GM21390 (cell line): ENCODE data around the gene NPAS3.

Experiments used
- ATAC-seq: cut with Tn5 transposase; IDR thresholded peaks from one replicate; pipeline ENCODE4 v1.9.1; 2021; ENCODE audit not compliant: unreplicated experiment

The NPAS3 gene

GRCh38 chr14:33728010-33728498 is 789.4 kb downstream of the NPAS3 start:
- ATAC-seq, result no peak

GRCh38 chr14:33730156-33730555 is 791.5 kb downstream of the NPAS3 start:
- no peak for ATAC-seq

DNA sequence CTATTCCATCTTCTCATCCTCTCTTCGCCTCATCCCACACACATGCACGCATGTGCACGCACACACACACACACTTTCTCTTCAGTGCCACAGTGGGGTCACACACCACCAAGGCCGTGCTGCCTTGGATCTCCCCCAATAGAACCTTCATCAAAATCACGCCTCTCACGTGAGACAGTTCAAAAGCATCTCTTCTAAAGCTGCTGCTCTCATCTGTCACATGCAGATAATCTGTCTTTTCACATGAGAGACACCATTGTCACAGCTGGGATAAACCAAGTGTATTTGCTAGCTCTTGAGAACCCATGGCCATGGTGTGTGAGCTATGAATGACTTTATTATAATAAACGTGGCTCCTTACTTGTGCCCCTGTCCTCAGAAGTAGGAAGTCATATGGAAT is 793.5 kb downstream of the NPAS3 start:
- ATAC-seq, result no peak

- ATAC-seq, result no peak
These were observed 794.6 kb downstream of the NPAS3 start for GRCh38 chr14:33733310-33733709.

DNA sequence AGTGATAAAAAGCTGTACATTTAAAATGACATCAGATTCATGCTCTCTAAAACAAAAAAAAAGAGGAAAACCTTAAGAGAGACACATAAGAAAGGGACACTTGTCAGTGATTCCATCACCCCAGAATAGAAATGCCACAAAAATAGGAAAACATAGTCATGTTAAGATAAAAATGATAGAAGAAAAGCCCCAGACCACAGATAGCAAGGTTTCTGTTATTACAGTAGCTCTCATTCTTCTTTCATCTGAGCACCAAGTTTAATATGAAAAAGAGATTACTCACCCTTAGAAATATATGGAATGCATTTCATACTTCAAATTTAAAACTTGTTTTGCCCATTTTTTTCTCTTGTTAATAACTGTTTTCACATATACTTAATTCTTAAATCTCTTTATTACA is 795.0 kb downstream of the NPAS3 start:
- no peak for ATAC-seq

- ATAC-seq, result no peak
These were observed 795.7 kb downstream of the NPAS3 start for GRCh38 chr14:33734387-33734786.

GRCh38 chr14:33736299-33736825 is 797.7 kb downstream of the NPAS3 start:
- no peak for ATAC-seq

- no peak for ATAC-seq
These were observed 798.3 kb downstream of the NPAS3 start for GRCh38 chr14:33736979-33737378.

DNA sequence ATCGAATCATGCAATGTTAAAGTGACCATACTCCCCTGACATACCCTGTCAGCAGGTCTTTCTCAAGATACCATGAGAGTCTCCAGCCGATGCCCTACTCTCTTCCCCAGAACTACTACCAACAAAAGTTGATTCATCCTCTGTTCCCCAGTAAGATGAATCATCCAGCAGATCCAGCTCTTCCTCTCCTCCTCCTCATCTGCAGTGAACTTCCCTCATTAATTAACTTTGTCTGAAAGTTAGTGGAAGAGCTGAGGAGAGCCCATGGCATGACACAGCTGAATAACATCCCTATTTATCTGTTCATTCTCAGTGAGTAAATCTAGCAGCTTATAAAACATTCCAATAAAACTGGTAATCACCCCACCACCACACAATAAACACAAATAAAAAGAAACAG is 798.8 kb downstream of the NPAS3 start:
- no peak for ATAC-seq

DNA sequence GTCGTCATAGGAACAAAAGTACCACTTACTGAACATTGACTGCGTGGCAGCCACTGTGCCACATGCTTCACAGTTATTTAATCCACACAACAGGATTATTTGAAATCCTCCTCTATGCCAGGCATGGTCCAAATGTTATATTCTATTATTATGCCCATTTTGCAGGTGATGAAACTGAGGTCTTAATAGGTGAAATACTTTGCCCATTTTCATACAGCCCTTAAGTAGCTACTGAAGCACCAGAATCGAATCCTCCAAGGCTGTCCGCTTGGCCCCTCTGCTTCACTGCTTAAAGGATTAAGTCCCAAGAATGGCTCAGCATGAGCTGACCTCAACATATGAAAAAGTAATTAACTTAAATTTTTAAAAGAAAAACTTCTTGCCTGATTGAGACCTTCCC is 799.4 kb downstream of the NPAS3 start:
- no peak for ATAC-seq

DNA sequence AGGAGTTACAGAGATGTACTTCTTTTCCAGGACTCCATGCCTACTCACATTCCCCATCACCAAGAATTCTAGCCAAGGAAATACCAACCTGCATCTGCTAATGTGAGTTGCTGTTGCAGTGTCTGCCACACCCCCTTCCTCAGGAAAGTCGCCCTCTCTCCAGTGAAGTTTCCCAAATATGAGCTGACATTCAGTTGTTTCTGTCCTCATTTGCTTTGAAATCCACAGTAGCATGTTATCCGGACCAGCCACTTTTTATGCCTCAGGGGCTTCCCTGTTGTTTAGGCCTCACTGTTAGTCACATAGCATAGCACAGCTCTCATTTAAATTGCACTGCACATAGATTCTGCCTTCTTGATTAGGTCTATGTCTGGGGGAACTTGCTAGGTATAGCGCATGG is 799.8 kb downstream of the NPAS3 start:
- ATAC-seq, result no peak

GRCh38 chr14:33740531-33740930 is 801.9 kb downstream of the NPAS3 start:
- no peak for ATAC-seq

- ATAC-seq, result no peak
These were observed 803.5 kb downstream of the NPAS3 start for GRCh38 chr14:33742166-33742565.

- no peak for ATAC-seq
These were observed 806.5 kb downstream of the NPAS3 start for GRCh38 chr14:33745163-33745562.

DNA sequence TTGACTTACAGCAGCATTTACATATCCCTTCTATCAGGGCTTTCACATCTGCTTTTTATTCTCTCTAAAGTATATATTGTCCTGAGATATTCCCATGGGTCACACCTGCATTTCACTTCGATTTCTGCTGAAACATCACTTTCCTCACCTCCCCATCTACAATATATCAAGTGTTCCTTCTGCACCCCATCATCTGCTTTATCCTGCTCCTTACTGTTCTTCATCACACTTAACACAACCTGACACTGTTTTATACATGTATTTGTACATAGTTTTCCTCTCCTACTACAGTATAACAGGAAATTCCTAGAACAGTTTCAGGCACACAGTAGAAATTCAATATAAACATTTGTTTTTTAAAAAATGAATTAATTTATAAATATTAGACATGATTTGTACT is 809.1 kb downstream of the NPAS3 start:
- ATAC-seq, result no peak

DNA sequence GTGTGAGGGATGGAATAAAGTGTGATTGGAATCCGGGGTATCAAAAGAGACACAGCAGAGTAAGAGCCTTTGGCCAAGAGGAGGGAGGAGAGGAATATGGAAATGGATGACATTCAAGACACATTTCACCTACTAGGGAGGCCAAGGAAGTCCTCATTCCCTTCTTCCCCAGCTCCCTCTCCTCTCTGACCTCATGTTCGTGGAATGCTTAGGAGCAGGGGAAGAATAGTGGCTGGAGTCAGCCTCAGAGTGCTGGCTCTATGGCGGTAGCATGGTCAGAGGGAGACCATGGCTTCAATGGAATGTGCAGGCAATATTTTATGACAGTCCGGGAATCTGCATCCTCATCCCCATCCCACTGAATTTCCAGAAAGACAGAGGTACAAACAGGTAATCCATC is 815.6 kb downstream of the NPAS3 start:
- no peak for ATAC-seq

DNA sequence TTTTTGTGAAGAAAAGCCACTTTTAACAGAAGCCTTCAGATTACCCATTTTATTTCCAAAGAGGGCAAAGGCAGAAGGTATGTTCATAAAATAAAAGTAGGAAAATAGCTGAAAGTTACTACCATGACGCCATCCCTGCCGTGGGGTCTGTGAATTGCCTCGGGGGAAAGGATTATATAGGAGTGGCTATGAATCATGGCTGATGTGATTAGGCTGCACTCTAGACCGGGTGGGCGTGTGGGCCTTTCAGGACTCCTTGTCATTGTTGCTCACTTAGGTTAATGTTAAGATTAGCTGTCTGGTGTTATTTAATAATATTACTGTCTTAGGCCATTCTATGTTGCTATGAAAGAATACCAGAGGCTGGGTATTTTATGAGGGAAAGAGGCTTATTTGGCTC is 816.7 kb downstream of the NPAS3 start:
- no peak for ATAC-seq

GRCh38 chr14:33756833-33757232 is 818.2 kb downstream of the NPAS3 start:
- no peak for ATAC-seq

GRCh38 chr14:33758547-33758946 is 819.9 kb downstream of the NPAS3 start:
- ATAC-seq, result no peak

DNA sequence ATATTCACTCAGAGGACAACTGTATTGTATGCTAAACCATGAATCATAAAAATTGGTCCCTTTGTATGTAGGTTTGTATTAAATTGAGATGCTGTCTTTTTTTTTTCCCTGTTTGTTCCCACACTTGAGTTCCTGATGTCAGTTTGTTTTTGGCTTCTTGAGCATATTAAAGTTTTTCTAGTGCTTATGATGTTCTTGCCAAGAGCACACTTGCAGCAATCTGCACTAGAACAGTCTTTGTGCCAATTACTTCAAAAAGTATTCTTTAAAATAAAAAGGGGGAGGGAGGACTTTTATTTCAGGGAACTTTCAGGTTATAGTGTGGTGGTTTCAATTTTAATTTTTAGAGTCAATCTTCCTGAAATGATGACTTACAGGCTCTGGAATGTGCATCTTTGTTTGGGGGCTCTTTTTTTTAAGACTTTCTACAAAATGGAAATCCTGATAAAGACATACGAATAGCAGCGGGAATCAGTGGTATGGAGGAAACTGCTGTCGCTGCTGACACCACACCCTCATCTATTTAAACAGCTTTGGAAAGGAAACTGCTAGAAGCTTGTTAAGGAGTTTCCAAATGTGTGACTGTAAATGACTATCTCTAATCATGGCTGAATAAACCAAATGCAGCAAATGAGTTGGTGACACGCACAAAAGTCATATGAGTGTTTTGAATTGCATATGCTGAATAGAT is 823.6 kb downstream of the NPAS3 start:
- ATAC-seq, result no peak

DNA sequence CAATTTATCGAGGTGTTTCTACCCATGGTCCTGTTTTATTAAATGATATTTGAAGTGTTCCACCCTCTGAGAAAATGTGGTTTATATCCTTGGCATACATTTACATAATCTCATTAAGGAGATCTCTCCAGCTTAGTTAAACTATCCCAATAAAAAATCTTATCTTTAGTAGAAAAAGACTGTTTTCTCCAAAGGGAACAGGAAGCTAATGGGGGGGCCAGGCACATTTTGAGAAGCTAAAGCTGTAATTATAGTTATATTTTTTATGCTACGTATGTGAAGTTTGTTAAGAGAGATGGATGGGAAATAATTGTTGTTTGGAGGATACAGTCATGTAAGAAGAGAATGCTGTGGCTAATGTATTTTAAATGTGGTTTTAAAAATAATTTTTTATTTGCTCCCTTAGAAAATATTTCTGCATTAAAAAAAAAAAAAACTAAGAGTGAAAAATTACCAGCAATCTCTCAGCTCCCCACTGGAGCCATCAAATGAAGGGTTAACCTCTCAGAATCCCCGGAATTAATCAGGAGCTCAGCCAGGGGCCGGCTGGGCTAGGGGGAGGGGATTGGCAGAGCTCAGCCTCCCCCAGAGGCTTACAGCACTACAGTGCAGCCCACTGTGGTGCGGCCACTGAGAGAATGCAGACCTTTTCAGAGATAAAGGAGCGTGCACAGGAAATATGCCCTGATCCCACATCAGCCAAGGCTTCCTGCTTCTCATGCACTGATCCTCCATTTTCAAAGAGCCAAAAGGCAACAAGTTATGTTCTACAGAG is 826.4 kb downstream of the NPAS3 start:
- no peak for ATAC-seq
